ENCODE results near the gene CIROP.

CIROP gene

DNA sequence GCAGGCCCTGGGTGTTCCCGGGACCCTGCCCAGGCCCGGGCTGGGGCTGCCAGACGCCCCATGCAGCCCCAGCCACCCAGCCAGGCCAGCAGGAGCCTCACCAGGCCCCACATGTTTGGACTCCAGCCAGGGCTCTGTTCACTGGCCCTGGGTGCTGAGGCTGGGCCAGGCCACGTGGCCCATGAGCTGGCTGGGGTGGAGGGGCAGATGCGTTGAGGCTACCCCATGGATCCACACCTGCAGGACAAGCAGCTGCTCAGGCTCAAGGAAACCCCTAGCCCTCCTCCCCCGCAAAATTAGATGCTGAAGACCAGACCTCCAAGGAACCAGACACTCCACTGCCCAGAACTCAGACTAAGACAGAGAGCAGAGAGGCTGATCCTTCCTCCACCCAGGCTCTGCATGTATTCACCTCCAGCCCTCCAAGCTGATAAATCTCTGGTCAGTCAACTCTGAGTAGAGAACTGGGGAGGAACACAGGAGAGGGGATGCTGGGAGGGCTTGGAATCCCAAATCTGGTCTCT lies 49.1 kb downstream of the CIROP start:
- peak; percentile 51 for DNase-seq (ENCODE audit: low read depth)
- TF ChIP-seq CTCF (conservative IDR thresholded peaks at IDR 0.05; ENCODE audit: control insufficient read depth, insufficient read depth, low read depth, low read length), result no peak
- H3K4me3 ChIP-seq (ENCODE audit: control insufficient read depth, low read depth, low read length), result no peak overlapping the region

DNA sequence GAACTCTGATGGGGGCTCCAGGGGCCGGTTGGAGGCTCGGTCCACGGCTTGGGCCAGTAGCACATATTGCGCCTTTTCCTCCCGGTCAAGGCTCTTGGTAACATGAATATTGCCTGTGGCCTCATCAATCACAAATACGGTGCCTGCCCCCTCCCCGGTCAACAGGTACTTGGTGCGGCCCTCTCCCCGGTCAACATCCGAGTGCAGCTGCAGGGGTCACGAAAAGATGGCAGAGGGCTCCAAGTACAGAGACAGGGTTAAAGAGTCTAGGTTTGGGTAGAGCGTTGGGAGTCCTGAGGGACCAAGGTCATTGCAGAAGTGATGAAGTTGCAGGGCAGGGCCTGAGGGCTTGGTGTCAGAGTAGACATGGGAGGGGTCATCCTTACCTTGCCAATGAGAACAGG lies 49.6 kb downstream of the CIROP start:
- no peak overlapping the region for H3K4me3 ChIP-seq (ENCODE audit: control insufficient read depth, low read depth, low read length)
- no peak for DNase-seq (ENCODE audit: low read depth)
- TF ChIP-seq CTCF (conservative IDR thresholded peaks at IDR 0.05; ENCODE audit: control insufficient read depth, insufficient read depth, low read depth, low read length), result no peak

- no peak overlapping the region for H3K4me3 ChIP-seq (ENCODE audit: control insufficient read depth, low read depth, low read length)
- peak; percentile 24 for TF ChIP-seq CTCF (conservative IDR thresholded peaks at IDR 0.05; ENCODE audit: control insufficient read depth, insufficient read depth, low read depth, low read length)
- DNase-seq (ENCODE audit: low read depth), result no peak
Observed at GRCh38 chr14:23054000-23054811, 50.6 kb downstream of the CIROP start.

- H3K4me3 ChIP-seq (ENCODE audit: control insufficient read depth, low read depth, low read length), result no peak overlapping the region
- DNase-seq (ENCODE audit: low read depth), result no peak
- no peak for TF ChIP-seq CTCF (conservative IDR thresholded peaks at IDR 0.05; ENCODE audit: control insufficient read depth, insufficient read depth, low read depth, low read length)
Observed at GRCh38 chr14:23053426-23053825, 51.4 kb downstream of the CIROP start.

DNA sequence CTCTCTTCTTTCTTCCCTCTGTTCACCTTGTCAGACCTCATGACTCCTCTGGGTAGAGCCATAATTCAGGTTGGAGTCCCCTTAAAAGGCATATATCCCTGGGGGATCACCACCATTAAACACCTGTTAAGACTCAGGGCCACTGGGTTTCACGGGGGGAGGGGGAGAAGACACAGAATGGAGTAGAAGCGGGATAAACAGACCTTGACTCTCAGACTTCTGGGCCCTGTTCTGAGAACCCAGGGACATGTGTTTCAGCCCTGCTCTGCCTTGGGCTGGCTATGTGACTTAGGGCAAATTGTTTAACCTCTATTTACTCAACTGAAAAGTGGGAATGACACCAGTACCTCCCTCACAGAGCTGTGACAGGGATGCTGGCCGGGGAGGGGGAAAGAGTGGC lies 52.1 kb downstream of the CIROP start:
- no peak overlapping the region for H3K4me3 ChIP-seq (ENCODE audit: control insufficient read depth, low read depth, low read length)
- no peak for TF ChIP-seq CTCF (conservative IDR thresholded peaks at IDR 0.05; ENCODE audit: control insufficient read depth, insufficient read depth, low read depth, low read length)

GRCh38 chr14:23052182-23052623 lies 52.6 kb downstream of the CIROP start:
- no peak for DNase-seq (ENCODE audit: low read depth)
- peak; percentile 13 for TF ChIP-seq CTCF (conservative IDR thresholded peaks at IDR 0.05; ENCODE audit: control insufficient read depth, insufficient read depth, low read depth, low read length)
- H3K4me3 ChIP-seq (ENCODE audit: control insufficient read depth, low read depth, low read length), result no peak overlapping the region

More for the DNA sequence above, 52.1 kb downstream of the CIROP start:
- no peak for DNase-seq (ENCODE audit: low read depth)

Measured in fibroblast of mammary gland (primary cell).